ENCODE results near the gene DACH1.
"Not testable (repeated sequence)": the region's sequence is repeated elsewhere in the genome, so short reads cannot be mapped to it uniquely, and the experiment has no call there.

The DACH1 gene

GRCh38 chr13:71865874-71866334 is 1.1 kb downstream of the DACH1 start:
- DNase-seq (ENCODE audit: low read depth) = no peak

DNA sequence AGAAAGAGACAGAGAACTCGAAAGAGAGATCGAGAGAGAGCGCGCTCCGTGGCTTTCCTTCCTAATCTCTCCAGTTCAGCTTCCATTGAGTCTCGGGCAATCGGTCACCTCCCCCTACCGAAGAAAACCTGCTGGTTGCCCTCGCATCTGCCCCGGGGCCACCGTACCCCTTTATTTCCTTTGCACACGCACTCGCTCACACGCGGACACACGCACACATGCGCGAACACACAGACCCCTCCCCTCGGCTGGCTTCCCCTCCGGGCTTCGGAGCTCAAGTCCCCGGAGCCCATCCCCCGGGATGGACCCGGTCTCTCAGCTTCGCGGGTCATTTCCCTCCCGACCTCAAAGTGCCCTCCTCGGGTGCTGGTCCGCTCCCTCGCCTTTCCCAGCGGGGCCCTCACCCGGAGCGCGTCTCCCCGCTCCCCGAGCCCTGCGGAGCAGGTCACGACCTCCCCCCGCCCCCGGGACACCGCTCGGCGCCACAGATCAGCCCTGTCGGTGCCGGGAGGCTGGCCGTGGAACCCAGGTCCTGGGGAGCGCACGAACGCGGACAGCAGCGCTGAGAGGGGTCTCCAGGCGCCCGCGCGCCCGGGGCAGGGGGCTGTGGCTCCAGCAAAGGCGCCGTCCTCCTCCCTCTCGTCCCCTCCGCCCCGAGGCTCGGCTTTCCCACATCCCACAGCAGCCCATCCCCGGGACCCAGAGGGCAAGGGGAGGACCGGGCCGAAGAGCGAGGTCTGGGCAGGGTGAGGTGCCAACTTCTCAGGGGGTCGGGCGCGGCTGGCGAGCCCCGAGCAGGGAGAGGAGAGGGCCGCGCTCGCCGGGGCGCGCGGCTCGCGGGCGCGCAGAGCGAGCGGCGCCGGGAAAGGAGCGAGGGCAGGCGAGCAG is 1.8 kb downstream of the DACH1 start:
- no peak for DNase-seq (ENCODE audit: low read depth)

DNA sequence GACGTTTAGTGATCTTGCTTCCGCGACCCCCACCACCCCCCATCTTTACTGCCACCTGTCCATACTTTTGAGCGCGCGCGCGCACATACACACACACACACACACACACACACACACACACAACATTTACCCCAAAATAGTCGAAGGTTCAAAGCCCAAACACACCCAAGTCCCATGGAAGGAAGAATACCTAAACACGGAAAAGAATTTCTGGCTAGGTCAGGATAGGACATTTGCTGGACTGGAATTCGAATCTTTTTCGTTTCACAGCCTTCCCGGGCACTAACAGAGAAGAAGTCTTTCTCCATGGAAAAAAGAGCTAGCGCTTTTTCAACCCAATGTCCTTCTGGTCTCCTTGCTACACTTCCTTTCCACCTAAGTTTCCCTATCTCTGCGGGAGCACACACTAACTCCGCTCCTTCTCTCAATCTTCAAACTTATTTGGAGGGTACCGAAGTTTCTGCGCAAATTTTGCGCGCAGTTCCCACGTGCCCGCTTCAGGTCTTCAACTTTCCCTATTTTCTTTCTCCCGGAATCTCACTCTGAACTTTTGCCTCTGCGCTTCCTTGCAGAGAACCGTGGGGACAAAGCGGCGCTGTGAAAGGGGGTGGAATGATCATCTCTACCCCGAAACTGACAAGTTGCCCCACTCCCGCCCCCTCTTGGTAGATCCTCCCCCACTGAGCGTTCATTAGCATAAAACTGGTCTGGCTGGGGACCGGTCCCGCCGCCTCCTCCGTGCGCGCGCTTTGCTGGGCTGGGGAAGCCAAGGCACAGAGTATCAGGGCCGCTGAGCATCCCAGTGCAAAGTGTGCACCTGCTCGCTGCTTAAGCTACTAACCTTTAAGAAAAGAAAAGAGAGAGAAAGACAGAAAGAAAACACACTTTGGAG is 2.7 kb downstream of the DACH1 start:
- DNase-seq (ENCODE audit: low read depth) = no peak

DNA sequence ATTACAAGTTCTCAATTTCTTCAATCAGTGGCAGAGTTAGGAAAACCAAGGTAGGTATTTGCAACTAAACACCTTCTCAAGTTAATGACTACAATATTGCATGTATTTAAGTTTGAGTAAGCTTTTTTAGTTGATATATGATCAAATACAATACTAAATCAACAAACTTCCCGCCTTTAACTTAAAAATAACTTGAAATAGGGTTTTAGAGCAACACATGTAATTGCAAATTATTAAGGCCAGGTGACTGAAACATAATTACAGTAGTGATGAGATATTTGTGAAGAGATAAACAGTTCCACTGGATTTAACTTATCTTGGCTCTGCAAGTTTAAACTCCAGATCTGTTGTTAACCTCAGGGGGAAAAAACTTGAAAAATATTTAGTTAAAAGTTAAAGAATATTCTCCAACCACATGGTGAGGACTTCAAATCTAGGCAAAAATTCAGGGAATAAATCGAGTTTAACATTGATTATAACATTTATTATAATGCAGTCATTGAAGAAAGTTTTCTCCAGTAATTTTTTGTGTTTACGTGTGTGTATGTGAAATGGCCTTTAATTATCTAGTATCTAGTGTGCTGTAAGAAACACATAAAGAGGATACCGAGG is 3.6 kb downstream of the DACH1 start:
- DNase-seq (ENCODE audit: low read depth) = no peak

DNA sequence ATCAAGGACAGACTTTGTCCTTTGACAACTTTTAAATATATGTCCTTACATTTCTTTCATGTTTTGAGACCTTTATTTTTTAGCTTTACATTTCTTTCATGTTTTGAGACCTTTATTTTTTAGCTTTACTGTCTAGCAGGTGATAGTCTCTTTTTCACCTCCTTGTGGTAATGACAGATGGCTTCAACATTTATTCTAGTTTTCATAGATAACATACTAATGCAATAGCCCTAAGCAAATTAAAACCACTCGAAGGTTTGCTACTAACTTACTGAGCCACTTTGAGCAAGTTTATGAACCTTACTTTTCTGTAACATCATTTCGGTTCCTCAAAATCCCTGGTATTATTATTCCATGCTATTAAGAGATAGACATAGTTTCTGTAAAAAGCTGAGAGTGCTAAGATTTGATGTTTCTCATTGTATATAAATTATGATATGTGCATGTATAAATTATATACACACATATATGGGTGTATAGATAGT is 4.5 kb downstream of the DACH1 start:
- no peak for DNase-seq (ENCODE audit: low read depth)

DNA sequence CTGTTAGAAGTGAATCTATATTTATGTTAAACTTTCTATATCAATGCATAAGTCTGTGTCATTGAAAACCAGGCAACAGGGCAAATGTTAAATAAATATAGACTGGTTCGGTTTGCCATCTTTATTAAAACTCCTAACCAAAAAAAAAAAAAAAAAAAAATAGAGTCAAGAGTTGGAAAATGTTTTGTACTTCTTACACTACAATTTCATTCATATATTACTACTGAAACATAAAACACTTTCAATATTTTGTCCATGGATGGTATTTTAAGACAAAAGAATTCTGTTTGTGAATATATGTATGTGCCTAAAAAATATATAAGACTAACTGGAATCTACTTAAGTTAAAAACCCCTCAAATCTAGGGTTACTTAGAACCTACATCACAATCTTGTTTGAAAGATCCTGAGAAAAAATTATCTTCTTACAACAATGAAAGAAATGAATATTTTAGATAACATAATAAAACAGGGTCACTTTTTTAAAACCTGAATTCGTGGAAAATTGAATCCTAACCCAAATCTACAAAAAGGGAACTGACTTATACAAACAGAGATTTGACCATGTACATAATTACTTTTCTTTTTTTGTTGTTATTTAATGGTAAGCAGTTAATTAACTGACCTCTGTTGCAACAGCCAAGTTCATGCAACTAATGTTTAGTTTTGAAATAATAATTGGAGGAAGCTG is 5.1 kb downstream of the DACH1 start:
- no peak for DNase-seq (ENCODE audit: low read depth)

DNA sequence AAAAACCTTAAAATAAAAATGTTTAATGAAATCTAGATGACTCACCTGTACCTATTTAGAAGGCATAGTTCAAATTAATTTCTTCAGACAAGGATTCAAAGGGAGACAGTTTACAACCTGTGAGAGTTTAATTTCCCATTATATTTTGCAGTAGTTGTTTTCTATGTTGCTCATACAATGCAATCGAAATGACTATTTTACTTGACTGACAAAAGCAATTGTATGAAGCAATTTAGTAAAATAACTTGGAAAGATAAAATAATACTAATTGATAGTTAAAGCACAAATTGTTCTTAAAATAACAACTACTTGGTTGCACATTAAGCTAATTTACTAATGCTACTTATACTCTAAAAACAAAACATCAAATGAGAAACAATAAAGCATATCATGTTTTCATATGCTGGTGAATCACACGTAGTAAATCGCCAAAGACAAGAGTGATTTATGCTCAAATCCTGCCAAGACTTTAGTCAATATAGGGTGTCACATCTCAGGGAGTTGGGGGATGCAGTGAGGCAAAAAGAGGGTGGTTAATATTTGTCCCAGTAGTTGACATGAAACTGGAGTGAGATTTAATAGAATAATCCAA is 6.4 kb downstream of the DACH1 start:
- DNase-seq (ENCODE audit: low read depth) = no peak

DNA sequence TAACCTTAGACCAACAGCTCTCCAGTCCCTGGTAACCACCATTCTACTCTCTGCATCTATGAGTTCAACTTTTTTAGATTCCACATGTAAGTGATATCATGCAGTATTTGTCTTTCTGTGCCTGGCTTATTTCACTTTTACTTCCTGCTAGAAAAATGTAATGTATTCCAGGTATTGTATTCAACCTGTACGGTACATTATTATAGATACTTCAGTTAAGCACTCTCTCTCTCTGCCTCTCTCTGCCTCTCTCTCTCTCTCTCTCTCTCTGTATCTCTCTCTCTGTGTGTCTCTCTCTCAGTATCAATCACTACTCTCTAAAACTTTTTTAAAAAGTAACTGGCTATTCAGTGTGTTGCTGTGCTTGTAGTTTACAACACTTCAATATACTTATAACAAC is 8.4 kb downstream of the DACH1 start:
- no peak for DNase-seq (ENCODE audit: low read depth)

DNA sequence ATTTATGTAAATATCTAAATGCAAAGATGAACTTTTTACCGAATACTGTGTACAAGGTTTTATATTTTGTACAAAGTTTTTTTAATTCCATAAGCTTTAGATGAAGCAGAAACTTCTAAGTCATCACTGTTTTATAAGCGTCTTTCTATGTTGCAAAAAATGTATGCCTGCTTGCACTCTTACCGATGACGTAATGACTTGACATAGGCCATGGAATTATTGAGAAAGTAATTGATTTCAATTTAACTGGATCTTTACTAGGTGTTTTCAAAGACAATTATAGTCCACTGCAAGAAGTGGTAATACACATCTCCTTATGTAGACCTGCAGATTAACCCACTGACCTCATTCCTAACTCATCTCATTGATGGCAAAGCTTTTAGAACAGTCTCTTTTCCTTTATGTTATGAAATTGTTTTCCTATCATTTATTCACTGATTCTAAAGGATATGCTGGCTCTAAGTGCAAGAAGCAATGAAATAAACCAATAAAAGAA is 10.4 kb downstream of the DACH1 start:
- no peak for DNase-seq (ENCODE audit: low read depth)

DNA sequence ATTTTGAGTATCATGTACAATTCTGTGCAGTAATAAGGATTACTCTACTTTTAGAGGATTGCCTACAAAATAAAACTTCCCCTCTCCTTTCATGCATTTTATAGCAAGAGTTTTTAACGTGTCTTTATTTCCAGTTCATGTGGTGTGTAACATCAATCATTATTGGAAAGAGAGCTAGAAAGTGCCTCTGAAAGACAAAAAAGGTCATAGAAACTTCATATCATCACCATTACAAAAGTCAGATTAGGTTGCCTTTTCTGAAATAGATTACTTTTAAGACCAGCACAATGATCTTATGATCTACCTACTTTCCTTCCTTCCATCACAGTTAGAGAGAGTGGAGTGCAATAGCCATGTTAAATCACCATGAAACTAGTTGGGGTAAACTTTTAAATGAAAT is 12.6 kb downstream of the DACH1 start:
- no peak for DNase-seq (ENCODE audit: low read depth)

DNA sequence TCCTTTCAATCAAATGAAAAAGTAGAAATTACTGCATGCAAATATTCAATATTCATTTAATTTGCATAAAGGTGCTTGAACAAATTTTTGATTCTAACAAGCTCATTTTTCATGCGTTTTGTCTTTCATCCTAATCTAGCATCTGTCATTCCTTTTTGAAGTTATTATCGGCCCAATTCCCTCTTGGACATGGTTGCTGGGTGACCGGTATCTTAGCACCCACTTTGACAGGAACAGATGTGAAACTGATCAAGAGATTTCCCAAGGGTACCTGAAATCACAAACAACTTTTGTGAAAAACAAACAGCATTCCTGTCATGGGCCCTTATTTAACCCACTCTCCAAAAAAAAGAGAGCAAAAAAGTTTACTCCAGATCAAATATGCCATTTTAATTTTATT is 13.3 kb downstream of the DACH1 start:
- no peak for DNase-seq (ENCODE audit: low read depth)

DNA sequence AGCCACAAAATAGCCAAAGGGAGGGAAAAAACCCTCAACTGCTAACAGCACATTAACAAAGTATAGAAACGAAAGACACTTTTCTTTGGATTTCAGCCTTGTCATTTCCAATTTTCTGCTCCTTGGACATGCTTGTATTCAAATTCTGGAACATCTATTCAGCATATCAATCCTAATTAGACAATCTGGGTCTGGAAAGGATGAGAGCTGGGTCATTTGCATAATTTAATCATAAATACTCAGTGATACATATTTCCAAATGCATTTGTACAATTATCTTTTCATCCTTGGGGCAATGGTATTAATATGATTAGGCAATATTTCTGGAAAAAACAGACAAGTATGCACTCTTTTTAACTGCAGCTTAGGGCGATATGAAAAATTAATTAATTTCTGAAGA is 14.3 kb downstream of the DACH1 start:
- no peak for DNase-seq (ENCODE audit: low read depth)

DNA sequence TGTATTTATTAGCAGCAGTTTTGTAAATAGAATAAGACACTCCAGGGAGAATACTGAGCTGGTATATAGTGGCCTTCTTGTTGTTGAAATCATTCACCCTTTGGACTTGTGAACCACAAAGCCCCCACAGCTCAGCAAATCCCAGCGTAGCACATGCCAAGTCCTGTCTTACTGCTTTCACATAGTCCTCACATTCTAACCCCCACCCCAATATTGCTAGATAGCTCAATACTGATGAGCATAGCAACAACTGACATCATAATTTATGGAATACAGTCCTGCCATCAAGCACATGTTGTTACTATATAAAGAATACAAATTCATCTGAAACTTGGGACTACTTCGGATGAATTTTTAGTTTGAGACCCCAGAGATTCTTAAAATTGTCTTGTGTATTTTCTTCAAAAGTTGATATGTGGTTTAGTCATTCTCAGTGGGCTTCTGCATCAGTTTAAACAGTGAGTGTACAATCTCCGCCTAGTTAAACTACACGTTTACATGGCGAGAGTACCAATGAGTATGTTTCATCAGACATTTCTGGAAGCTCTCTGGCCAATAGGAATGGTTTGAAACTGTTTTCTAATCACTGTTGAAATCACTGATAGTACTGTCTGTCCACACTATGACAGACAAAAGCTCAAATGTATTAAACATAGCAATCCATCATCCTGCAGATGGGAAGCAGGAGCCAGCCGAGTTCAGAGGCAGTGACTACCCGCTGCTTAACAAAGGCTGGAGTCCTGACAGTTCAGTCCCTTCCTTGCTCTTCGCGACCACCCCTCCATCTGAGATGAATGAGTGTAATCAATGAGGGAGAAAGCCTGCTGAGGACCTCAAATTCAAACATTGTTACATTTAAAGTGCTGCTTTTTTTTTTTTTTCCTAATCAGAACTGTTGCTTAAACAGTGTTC is 15.2 kb downstream of the DACH1 start:
- DNase-seq (ENCODE audit: low read depth) = no peak

DNA sequence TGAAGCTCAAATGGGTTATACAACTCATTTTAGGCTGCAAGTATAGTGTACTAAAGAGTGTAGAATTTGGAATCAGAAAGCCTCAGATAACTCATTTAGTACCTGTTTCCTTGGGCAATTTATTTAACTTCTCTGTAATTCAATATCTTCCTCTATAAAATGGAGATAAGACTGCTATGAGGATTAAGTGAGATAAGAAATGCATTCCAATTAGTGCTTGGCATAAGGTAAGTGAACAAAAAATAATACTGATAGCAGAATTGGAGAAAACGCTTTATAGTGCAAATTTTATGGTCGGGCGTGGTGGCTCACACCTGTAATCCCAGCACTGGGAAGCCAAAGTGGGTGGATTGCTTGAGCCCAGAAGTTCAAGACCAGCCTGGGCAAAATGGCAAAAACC is 25.0 kb downstream of the DACH1 start:
- no peak for DNase-seq (ENCODE audit: low read depth)

GRCh38 chr13:71838842-71839241 is 28.2 kb downstream of the DACH1 start:
- no peak for DNase-seq (ENCODE audit: low read depth)

DNA sequence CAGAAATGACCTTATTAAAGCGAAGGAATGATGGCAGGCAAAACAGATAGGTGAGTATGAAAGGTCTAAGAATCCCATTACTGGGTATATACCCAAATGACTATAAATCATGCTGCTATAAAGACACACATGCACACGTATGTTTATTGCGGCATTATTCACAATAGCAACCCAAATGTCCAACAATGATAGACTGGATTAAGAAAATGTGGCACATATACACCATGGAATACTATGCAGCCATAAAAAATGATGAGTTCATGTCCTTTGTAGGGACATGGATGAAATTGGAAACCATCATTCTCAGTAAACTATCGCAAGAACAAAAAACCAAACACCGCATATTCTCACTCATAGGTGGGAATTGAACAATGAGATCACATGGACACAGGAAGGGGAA is 29.4 kb downstream of the DACH1 start:
- DNase-seq (ENCODE audit: low read depth) = not testable (repeated sequence)

GRCh38 chr13:71831716-71832115 is 35.3 kb downstream of the DACH1 start:
- DNase-seq (ENCODE audit: low read depth) = no peak

GRCh38 chr13:71830736-71831135 is 36.3 kb downstream of the DACH1 start:
- DNase-seq (ENCODE audit: low read depth) = no peak

GRCh38 chr13:71830323-71830722 is 36.7 kb downstream of the DACH1 start:
- no peak for DNase-seq (ENCODE audit: low read depth)

- no peak for DNase-seq (ENCODE audit: low read depth)
Observed at GRCh38 chr13:71829547-71829946, 37.5 kb downstream of the DACH1 start.

Data from activated T-cell treated with anti-CD3 and anti-CD28 coated beads for 48 hours (primary cell).